NCI-H146 treated with DMSO at 0.1 percent for 48 hours (cell line): ENCODE measurements around the gene LTO1.

Experiments
- DNase-seq: peaks from one replicate; lab custom pipeline; 2025; ENCODE audit not compliant: unreplicated experiment; lab: John Stamatoyannopoulos, UW

Gene LTO1

GRCh38 chr11:69682221-69682620 lies 7.1 kb upstream of the LTO1 start:
- DNase-seq, result no peak

GRCh38 chr11:69680688-69681087 lies 5.5 kb upstream of the LTO1 start:
- DNase-seq, result no peak

GRCh38 chr11:69677749-69678148 lies 2.6 kb upstream of the LTO1 start:
- DNase-seq, result no peak

- no peak for DNase-seq
These were observed 777 bp downstream of the LTO1 start for GRCh38 chr11:69674267-69674885.

GRCh38 chr11:69671734-69672465 lies 3.3 kb downstream of the LTO1 start:
- DNase-seq, result no peak

- DNase-seq, result peak; percentile 19
These were observed 4.9 kb downstream of the LTO1 start for GRCh38 chr11:69670158-69670845.

- DNase-seq, result no peak
These were observed 5.7 kb downstream of the LTO1 start for GRCh38 chr11:69669486-69669885.

- DNase-seq, result peak; percentile 12
These were observed 7.2 kb downstream of the LTO1 start for GRCh38 chr11:69667619-69668604.

GRCh38 chr11:69666752-69667536 lies 8.2 kb downstream of the LTO1 start:
- no peak for DNase-seq

GRCh38 chr11:69666261-69666660 lies 8.9 kb downstream of the LTO1 start:
- no peak for DNase-seq

GRCh38 chr11:69665669-69666068 lies 9.5 kb downstream of the LTO1 start:
- DNase-seq, result no peak

GRCh38 chr11:69664901-69665300 lies 10.3 kb downstream of the LTO1 start:
- DNase-seq, result no peak

GRCh38 chr11:69664103-69664775 lies 10.9 kb downstream of the LTO1 start:
- no peak for DNase-seq

- DNase-seq, result no peak
These were observed 11.8 kb downstream of the LTO1 start for GRCh38 chr11:69663326-69663725.

GRCh38 chr11:69662806-69663205 lies 12.3 kb downstream of the LTO1 start:
- no peak for DNase-seq

- no peak for DNase-seq
These were observed 13.0 kb downstream of the LTO1 start for GRCh38 chr11:69662021-69662698.

GRCh38 chr11:69661413-69661715 lies 13.8 kb downstream of the LTO1 start:
- DNase-seq, result no peak

GRCh38 chr11:69660001-69660500 lies 15.1 kb downstream of the LTO1 start:
- no peak for DNase-seq

- DNase-seq, result no peak
These were observed 15.6 kb downstream of the LTO1 start for GRCh38 chr11:69659591-69659990.
